Liver (tissue), 9 donors: ENCODE measurements around the gene ARTN. TPM values are rescaled to one million over a fixed set of nuclear protein-coding genes. Genes with fewer than 3 reads are reported as not detected.

Experiments
- DNase-seq: peaks from one replicate; pipeline ENCODE4 v3.0.0-alpha.2; 2017; ENCODE audit warnings: low spot score
- H3K27ac ChIP-seq, 2 donors: one replicate each; pipeline ENCODE4 v1.7.0; 2013; ENCODE audit warnings: inconsistent platforms in 2 of 2, low read length in 2 of 2, control low read depth in 1 of 2, low read depth in 1 of 2, mild to moderate bottlenecking in 1 of 2
- H3K27me3 ChIP-seq, 4 donors: one replicate each; pipeline versions ENCODE4 v1.6.1 to v1.7.0; 2013; ENCODE audit warnings: low read length in 3 of 4, inconsistent platforms in 1 of 4, mild to moderate bottlenecking in 1 of 4, moderate library complexity in 1 of 4; ENCODE audit not compliant: control insufficient read depth in 4 of 4, insufficient read depth in 4 of 4
- H3K36me3 ChIP-seq, 4 donors: one replicate each; pipeline versions ENCODE4 v1.6.1 to v1.7.0; 2013; ENCODE audit warnings: low read length in 3 of 4, mild to moderate bottlenecking in 3 of 4, low read depth in 1 of 4, moderate library complexity in 1 of 4; ENCODE audit not compliant: control insufficient read depth in 4 of 4, insufficient read depth in 3 of 4
- H3K4me1 ChIP-seq, 4 donors: one replicate each; pipeline versions ENCODE4 v1.6.1 to v1.7.0; 2013; ENCODE audit warnings: low read length in 3 of 4, mild to moderate bottlenecking in 3 of 4, moderate library complexity in 1 of 4; ENCODE audit not compliant: control insufficient read depth in 4 of 4, insufficient read depth in 4 of 4
- H3K4me3 ChIP-seq, 3 donors: one replicate each; pipeline versions ENCODE4 v1.6.1 to v1.7.0; 2013; ENCODE audit warnings: low read length in 3 of 3, control low read depth in 1 of 3, low read depth in 1 of 3, mild to moderate bottlenecking in 1 of 3
- H3K9ac ChIP-seq, 2 donors: one replicate each; pipeline ENCODE4 v1.7.0; 2013; ENCODE audit warnings: low read length in 2 of 2, mild to moderate bottlenecking in 2 of 2, moderate library complexity in 2 of 2, control low read depth in 1 of 2, low read depth in 1 of 2
- H3K9me3 ChIP-seq, 4 donors: one replicate each; pipeline versions ENCODE4 v1.6.1 to v1.7.0; 2013; ENCODE audit warnings: low read length in 3 of 4; ENCODE audit not compliant: control insufficient read depth in 4 of 4
- ATF3 ChIP-seq: IDR thresholded peaks from 2 replicates; pipeline ENCODE4 v1.6.1; 2016; ENCODE audit warnings: antibody characterized with exemption
- EGR1 ChIP-seq, 2 donors: IDR thresholded peaks; 2 replicates each; pipeline ENCODE4 v1.6.1; 2016 to 2018; ENCODE audit warnings: antibody characterized with exemption in 2 of 2, low read depth in 2 of 2
- FOXA1 ChIP-seq: IDR thresholded peaks from 2 replicates; pipeline ENCODE4 v1.6.1; 2016; ENCODE audit warnings: antibody characterized with exemption
- GABPA ChIP-seq, 2 donors: IDR thresholded peaks in 1 of 2; conservative IDR thresholded peaks in 1 of 2; 2 replicates each; pipeline ENCODE4 v1.6.1; 2016; ENCODE audit warnings: antibody characterized with exemption in 2 of 2, mild to moderate bottlenecking in 1 of 2, moderate library complexity in 1 of 2
- HNF4A ChIP-seq, 2 donors: conservative IDR thresholded peaks; 2 replicates each; pipeline ENCODE4 v1.6.1; 2016; ENCODE audit warnings: antibody characterized with exemption in 2 of 2, mild to moderate bottlenecking in 2 of 2
- JUND ChIP-seq, 2 donors: IDR thresholded peaks; 2 replicates each; pipeline ENCODE4 v1.6.1; 2016; ENCODE audit warnings: antibody characterized with exemption in 2 of 2
- NR2F2 ChIP-seq: IDR thresholded peaks from 2 replicates; pipeline ENCODE4 v1.6.1; 2016; ENCODE audit warnings: antibody characterized with exemption
- RAD21 ChIP-seq, 2 donors: IDR thresholded peaks; 2 replicates each; pipeline ENCODE4 v1.6.1; 2016; ENCODE audit warnings: antibody characterized with exemption in 2 of 2, mild to moderate bottlenecking in 2 of 2
- REST ChIP-seq: IDR thresholded peaks from 2 replicates; pipeline ENCODE4 v1.6.1; 2016; ENCODE audit warnings: antibody characterized with exemption, mild to moderate bottlenecking
- YY1 ChIP-seq: IDR thresholded peaks from 2 replicates; pipeline ENCODE4 v1.6.1; 2016; ENCODE audit warnings: antibody characterized with exemption, mild to moderate bottlenecking
- WGBS: extraction: QIAGEN DNeasy Blood & Tissue Kit; methylation state at CpG from one replicate; pipeline ENCODE4 v1.1.7; 2013; 5-methylcytosine and 5-hydroxymethylcytosine counted together
- polyA plus RNA-seq, 2 donors: library from polyadenylated mRNA; stranded (reverse) in 1 of 2; unstranded in 1 of 2; fragments of 200-250 nt in 1 of 2; fragments of >200 nt in 1 of 2; fragmentation: Nextera tagmentation in 1 of 2; extraction: Ambion mirVana in 1 of 2; gene quantifications; one replicate each; pipeline versions ENCODE4 v1.2.1 to v1.2.3, GENCODE V29; 2013 to 2015
- total RNA-seq, 2 donors: library from RNA; depleted of rRNA; stranded (reverse); fragments of >200 nt; gene quantifications; one replicate each; pipeline ENCODE4 v1.2.3, GENCODE V29; 2014
- TF ChIP-seq, protein P1 (sequence below): IDR thresholded peaks from 2 replicates; pipeline ENCODE4 v1.6.1; 2016; ENCODE audit warnings: antibody characterized with exemption
- donor health status: healthy.
- donor health status: healthy.
- donor health status: healthy.
- donor health status: healthy.
- donor health status: healthy.

ARTN gene
- total and polyA plus RNA-seq, 4 donors: 0.05 to 0.08 TPM; not detected in 2

DNA sequence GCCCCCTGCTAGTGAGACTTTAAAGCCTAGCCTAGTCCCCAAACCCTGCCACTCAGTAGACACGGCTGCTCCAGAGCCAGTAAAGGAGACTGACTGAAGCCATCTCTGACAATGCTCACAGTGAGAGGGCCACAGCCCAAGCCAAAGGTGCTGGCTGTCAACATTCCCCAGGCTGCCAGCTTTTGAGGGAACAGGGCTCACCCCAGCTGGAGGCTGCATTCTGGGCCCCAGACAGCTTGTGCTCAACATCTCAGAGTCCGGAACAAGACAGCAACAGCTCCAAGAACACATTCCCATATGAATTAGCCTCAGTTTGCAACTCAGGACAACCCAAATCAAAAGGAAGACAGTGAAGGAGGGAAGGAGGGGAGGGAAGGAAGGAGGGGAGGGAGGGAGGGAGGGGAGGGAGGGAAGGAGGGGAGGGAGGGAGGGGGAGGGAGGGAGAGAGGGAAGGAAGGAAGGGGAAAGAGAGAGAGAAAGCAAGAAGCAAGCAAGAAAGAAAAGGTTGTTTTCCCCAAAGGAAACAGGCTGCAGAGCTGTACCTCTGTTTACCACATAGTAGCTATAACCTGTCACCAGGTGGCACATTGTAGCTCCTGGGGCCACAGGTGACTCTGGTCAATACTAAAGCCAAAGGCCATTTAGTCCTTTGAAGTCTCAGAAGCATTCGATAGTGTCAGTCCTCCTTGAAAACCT lies 5.4 kb downstream of the ARTN start:
- Histone ChIP-seq H3K36me3 (no peaks in the 10 kb centered on the region), H3K27me3 (no peaks in the 10 kb centered on the region), H3K9ac (no peak overlapping the region), H3K4me1 (peaks cover 3 to 16% (median 10%) of the 10 kb centered on the region in 4 donors), H3K27ac (no peak overlapping the region), H3K4me3 (no peak overlapping the region), H3K9me3 (no peaks in the 10 kb centered on the region)
- no peak for TF ChIP-seq REST
- WGBS: 81% methylated on average over 3 of the region's 3 CpGs
- no peak for DNase-seq

GRCh38 chr1:43942411-43942810 lies 8.8 kb downstream of the ARTN start:
- no peak overlapping the region for H3K9ac ChIP-seq
- H3K4me1 ChIP-seq: peaks cover 2 to 12% (median 9%) of the 10 kb centered on the region in 4 donors
- H3K4me3 ChIP-seq: no peak overlapping the region
- no peaks in the 10 kb centered on the region for H3K9me3 ChIP-seq
- WGBS: 93% methylated on average over 3 of the region's 3 CpGs
- no peaks in the 10 kb centered on the region for H3K36me3 ChIP-seq
- TF ChIP-seq HNF4A (conservative IDR thresholded peaks at IDR 0.05): no peak
- no peak for TF ChIP-seq RAD21 (IDR thresholded peaks at IDR 0.05)
- TF ChIP-seq YY1: no peak
- TF ChIP-seq FOXA1: no peak
- TF ChIP-seq EGR1 (IDR thresholded peaks at IDR 0.05; ENCODE audit: low read depth in 2 of 2): no peak
- no peak for TF ChIP-seq ATF3
- TF ChIP-seq, protein P1, sequence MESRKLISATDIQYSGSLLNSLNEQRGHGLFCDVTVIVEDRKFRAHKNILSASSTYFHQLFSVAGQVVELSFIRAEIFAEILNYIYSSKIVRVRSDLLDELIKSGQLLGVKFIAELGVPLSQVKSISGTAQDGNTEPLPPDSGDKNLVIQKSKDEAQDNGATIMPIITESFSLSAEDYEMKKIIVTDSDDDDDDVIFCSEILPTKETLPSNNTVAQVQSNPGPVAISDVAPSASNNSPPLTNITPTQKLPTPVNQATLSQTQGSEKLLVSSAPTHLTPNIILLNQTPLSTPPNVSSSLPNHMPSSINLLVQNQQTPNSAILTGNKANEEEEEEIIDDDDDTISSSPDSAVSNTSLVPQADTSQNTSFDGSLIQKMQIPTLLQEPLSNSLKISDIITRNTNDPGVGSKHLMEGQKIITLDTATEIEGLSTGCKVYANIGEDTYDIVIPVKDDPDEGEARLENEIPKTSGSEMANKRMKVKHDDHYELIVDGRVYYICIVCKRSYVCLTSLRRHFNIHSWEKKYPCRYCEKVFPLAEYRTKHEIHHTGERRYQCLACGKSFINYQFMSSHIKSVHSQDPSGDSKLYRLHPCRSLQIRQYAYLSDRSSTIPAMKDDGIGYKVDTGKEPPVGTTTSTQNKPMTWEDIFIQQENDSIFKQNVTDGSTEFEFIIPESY: no peak
- no peak for TF ChIP-seq JUND (IDR thresholded peaks at IDR 0.05)
- no peak for TF ChIP-seq GABPA (IDR thresholded peaks at IDR 0.05 in 1 of 2, conservative IDR thresholded peaks at IDR 0.05 in 1 of 2)
- no peak for TF ChIP-seq REST
- no peak for TF ChIP-seq NR2F2
- DNase-seq: no peak
- H3K27me3 ChIP-seq: no peaks in the 10 kb centered on the region
- H3K27ac ChIP-seq: no peak overlapping the region
